IPS DF 4.7 (cell line): ENCODE data around the gene PLEKHM2.

Experiments used
- DNase-seq: peaks from one replicate; pipeline ENCODE4 v3.0.0-alpha.2; 2013; ENCODE audit warnings: low spot score; ENCODE audit errors: extremely low read depth

PLEKHM2 gene

DNA sequence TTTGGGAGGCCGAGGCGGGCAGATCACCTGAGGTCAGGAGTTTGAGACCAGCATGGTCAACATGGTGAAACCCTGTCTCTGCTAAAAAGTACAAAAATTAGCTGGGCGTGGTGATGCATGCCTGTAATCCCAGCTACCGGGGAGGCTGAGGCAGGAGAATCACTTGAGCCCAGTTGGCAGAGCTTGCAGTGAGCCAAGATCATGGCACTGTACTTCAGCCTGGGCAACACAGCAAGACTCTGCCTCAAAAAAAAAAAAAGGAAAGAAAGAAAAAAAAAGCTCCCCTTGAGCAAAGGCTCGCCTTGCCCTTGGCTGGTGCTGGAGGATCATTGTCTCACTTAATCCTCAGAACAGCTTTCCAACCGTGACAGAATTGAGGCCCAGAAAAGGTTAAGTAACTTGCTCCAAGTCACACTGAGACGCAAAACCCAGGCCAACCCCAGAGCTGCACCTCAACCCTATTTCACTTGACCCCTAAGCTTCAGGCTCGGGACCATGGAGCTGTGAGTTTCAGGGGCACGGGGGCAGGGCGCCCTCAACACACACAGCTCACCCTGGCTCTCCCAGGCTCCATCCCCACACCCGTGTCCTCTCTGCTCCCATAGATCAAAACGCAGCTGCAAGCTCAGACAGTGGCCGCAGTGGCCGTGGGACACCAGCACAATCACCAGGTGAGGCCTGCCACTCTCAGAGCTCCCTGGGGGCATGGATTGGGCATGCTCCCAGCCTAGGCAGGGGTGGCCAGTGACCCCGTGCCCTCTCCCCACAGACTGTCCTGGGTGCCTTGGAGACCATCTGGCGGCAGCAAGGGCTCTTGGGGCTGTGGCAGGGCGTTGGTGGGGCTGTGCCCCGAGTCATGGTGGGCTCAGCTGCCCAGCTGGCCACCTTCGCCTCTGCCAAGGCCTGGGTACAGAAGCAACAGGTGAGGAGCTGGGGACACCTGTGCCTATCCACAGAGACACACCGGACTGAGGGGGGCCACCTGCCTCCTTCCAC, 53.5 kb downstream of the PLEKHM2 start:
- DNase-seq, result no peak

DNA sequence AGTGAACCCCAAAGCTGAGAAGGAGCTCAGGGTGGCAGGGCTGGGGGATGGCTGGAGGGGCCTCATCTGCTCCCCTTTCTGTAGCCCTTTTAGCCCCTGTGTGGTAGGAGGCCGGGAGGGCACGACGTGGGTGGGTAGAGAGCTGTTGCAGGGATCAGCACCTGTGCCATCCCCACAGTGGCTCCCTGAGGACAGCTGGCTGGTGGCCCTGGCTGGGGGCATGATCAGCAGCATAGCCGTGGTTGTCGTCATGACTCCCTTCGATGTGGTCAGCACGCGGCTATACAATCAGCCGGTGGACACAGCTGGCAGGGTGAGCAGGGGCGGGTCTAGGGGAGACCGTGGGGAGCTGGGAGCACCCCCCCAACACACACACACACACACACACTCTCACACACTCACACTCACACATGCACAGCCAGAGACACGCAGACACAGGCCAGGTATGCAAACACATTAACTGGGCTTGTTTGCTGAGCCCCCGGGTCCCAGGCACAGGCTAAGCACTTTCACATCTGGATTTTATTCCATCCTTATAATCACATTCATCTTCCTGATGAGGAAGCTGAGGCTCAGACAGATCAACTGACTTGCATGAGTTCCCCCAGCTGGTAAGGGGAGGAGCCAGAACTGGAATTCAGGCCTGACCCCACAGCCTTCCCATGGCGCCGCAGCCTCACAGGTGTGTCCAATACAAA, 54.4 kb downstream of the PLEKHM2 start:
- no peak for DNase-seq

DNA sequence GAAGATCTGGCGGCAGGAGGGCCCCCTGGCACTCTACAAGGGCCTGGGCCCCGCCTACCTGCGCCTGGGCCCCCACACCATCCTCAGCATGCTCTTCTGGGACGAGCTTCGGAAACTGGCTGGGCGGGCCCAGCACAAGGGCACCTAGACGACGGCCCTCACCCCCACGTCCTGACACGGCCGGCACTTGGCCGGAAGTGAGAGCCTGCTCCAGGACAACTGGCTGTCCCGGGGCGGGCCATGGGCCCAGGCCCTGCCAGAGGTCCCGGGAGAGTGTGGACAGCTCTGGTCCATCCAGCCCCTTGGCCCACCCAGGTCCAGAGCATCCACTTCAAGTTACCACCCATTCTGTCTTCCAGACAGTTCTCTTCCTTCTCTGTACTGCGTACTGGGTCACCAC, 55.1 kb downstream of the PLEKHM2 start:
- DNase-seq, result no peak

DNA sequence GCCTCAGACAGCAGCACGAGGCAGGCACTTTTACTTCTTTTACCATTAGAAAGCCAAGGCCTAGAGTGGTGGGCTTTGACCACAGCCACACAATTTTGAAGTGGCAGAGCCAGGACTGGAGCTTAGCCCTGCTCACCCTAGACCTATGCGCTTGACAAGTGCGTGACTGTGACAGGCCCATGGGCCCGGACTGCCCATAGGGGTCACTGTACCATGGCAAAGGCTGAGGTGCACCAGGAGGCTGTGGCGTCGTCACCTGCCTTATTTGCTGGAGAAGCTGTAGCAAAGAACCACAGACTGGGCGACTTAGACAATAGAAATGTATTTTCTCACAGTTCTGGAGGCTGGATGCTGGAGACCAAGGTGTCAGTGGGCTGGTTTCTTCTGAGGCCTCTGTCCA, 55.6 kb downstream of the PLEKHM2 start:
- no peak for DNase-seq

DNA sequence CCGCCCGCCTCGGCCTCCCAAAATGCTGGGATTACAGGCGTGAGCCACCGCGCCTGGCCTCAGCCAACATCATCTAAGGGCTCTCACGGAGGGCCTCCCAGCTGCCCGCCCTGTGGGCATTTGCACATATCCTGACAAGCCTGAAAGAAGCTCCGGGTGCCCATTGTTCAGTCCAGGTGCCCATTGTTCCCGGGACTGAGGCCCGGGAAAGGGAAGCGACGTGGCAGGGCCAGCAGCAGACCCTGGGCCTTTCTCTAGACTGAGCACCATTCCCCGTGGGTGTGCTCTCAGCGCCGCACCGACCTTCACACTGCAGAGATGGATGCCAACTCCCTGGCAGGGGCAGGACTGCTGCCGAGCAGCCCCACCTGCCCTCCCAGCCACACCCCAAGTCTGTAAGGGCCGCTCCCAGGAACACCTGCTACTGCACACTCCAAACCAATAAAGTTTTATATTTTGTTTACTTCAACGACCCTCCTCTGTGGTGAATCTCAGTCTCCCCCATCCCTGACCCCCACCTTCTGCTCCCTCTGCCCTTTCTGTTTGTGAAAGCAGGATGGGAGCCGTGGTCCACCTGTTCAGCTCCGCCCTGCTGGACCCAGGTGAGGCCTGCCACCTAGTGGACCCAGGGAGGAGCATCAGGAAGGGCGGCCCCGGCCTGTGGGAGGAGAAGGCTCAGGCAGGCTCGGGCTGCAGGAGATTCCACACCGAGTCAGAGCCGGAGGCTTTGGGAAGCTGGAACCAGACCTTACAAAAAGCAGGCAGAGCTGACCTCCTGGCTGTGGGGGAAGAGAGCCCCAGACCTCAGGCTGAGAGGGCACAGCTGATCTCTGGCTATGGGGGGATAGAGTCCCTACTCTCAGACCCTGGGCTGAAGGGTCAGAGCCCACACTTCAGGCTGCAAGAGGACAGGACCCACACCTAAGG, 57.1 kb downstream of the PLEKHM2 start:
- DNase-seq, result no peak

DNA sequence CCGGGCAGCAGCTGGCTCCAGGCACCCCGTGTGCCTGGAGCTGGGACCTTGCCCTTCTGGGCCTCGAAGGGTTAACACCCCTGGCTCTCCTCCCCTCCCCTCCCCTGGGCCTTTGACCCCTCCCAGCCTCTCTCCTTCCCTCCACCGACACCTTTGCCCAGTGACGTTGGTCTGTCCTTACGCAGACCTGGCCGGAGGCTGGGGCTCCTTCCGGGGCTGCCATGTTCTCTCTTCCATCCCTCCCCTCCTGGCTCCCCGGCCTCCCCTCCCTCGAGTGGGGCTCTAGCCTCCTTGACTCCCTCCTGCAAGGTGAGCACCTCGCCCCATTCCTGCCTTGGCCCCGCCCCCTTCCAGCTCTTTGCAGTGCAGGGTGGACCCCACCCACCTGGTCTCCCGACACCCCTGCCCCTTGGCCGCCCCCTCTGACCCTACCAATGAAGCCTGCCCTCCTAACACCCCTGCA, 58.2 kb downstream of the PLEKHM2 start, which contains the start of gene TMEM82:
Gene TMEM82 (plus strand): TSS at position 161 of the 463 bp plus-strand sequence. CDS start 61 bp downstream, at position 222.
- DNase-seq, result no peak

DNA sequence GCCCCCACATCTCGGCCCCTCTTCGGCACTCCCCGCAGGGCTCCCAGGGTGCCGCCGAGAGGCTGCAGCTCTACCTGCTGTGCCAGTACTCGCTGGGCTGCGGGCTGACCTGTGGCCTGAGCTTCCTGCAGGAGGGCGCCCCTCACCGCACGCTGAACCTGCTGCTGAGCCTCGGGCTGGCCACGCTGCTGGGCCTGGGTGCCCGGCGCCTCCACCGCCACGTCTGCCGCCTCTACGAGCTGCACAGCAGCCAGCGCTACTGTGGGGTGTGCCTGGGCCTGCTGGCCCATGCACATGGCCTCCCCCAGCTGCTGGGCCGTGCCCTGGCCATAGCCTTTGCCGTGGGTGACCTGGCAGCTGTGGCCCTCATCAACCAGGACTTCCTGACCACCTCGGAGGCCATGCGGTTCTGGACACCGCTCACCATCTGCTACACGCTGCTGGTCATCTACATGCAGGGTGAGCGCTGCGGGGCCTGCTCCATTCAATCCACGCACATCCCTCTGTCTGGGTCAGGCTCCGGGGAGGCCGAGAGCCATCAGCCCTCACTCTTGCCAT, 60.1 kb downstream of the PLEKHM2 start:
- DNase-seq, result no peak

DNA sequence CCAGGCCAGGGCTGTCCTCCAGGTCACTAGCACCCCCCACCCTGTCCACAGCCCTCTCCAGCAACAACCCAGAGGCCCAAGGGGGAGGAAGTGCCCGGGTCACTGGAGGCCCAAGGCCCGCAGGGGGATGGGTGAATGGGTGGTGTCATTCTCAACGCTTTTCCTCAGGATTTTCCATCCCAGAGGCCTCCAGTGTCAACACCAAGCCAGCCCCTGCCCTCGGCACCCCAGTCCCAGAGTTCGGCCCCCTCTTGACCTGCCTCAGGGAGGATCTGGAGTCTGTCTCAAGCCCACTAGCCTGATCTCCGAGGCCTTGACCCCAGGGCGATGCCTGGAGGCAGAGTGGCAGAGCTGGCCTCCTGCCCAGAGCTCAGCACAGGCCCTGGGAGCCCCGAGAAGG, 63.3 kb downstream of the PLEKHM2 start:
- no peak for DNase-seq

DNA sequence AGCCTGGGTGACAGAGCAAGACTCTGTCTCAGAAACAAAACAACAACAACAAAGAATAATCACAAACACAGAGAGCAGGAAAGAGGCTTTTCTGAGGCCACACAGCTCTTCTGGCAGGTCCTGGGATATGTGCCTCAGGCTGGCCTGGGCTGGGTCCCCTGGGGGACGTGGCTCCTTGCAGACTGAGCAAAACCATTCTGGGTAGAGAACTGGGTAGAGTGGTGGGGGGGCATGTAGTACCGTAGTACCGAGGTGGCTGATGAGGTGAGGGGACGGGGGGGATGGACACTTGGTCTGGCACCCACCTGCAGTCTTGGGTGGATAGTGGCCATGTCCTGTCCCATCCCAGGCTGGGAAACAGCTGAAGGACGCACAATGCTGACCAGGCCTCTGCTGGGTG, 64.1 kb downstream of the PLEKHM2 start:
- no peak for DNase-seq

DNA sequence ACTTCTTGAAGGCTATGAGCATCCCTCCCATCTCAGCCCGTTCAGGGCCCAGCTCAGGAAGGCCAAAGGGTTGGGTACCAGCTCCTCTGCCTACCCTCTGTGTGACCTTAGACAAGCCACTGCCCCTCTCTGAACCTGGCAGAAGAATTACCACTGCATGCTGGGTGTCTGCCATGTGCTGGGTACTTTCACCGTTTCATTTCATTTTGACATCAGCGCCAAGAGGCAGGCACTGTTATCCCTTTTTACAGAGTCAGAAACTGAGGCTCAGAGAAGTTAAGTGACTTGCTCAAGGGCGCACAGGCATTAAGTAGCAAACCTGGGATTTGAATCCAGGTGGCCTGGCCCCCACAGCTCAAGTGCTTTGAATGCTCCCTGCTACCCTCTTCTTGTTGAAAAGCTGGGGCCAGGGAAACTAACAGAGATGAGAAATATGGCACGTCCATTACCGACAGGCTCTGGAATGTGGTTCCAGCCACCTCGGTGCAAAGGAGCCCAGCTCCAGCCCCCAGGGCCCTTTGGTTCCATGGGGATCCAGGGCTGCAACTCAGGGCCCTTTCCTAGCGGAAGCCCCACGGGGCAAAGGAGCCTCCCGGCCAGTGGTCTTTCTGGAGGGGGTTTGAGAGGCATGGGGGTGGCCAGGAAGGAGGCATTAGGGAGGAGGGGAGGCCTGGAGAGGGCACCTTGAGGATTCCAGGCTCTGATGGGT, 64.7 kb downstream of the PLEKHM2 start:
- no peak for DNase-seq

DNA sequence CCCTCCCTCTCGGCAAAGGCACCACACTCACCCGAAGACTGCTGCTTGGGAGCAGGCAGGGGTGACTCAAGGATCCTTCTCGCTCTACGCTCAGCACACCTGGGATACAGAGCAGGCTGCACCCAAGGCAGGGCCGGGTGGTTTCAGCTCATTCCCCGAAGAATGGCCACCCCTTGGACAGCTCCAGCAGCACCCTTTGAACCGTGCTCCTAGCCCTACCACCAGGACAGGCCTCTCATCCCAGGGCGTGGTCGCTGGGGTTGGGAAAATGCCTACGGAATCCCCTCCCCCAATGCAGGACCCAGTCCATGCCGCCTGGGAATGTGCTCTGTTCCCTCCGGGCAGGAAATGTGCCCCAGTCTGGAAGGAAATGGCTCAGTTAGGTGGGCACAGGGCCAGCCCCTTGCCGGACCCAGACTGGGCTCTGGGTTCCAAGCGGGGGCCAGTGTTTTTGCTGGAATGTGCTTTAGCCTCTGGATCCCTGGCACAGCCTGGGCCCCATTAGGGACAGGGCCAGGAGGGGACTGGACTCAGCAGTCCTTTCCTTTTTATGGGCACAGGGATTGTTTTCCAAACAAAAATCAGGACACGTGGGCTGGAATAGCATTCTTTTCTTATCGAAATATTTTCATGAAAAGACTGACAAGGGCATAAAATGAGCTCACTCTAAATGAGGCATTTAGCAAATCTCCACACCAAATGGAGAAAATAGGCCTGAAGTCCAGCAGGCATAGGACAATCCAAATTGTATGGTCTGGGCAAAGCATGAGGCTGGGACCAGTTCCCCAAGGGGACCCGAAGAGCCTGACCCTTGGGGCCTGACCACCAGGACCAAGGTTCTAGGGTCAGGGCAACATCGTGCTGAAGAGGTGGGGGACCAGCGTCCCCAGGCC, 65.5 kb downstream of the PLEKHM2 start:
- DNase-seq, result no peak

DNA sequence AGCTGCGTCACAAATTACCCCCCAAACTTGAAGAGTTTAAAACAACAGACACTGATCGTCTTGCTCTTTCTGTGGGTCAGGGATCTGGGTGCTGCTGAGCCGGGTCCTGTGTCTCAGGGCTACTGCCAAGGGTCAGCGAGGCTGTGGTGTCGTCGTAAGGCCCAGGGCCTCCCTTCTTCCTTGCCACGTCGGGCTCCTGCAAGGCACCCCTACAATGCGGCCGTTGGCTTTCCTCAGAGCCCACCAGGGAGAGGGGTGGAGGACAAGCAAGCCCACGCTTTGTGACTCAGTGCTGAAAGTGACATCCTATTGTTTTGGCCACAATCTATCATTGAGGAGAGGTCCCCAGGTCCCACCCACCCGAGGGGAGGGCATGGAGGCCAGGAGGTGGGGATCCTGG, 66.8 kb downstream of the PLEKHM2 start:
- no peak for DNase-seq

DNA sequence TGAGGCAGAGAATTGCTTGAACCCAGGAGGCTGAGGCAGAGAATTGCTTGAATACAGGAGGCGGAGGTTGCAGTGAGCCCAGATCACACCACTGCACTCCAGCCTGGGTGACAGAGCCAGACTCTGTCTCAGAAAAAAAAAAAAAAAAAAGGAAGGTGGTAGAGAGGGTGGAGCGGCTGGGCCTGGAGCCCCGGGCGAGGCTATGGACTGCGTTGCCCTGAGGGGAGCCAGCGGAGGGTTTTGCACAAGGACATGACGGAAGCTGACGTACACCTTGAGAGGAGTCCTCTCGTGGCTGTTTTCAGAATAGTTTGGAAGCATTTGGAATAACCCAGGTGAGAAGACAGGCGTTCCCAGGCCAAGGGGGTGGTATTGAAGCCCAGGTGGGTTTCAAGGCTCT, 67.6 kb downstream of the PLEKHM2 start:
- no peak for DNase-seq

DNA sequence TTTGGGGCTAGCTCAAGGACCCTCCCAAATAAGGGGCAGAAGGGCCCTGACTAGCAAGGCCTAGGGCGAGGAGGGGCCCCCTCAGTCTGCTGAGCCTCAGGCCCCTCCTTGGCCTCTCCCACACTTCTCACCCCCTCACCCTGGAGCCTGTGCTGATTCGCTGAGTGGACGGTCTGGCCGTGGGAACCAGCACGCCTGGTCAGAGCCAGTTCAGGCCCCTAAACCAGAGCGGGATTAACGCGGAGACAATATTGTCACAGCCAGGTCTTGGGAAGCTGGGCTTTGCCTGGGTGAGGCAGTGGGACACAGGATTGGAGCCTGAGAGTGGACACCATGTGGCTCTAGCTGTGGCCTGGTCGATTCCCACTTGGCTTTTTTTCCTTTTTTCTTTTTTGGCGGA, 69.7 kb downstream of the PLEKHM2 start:
- no peak for DNase-seq

DNA sequence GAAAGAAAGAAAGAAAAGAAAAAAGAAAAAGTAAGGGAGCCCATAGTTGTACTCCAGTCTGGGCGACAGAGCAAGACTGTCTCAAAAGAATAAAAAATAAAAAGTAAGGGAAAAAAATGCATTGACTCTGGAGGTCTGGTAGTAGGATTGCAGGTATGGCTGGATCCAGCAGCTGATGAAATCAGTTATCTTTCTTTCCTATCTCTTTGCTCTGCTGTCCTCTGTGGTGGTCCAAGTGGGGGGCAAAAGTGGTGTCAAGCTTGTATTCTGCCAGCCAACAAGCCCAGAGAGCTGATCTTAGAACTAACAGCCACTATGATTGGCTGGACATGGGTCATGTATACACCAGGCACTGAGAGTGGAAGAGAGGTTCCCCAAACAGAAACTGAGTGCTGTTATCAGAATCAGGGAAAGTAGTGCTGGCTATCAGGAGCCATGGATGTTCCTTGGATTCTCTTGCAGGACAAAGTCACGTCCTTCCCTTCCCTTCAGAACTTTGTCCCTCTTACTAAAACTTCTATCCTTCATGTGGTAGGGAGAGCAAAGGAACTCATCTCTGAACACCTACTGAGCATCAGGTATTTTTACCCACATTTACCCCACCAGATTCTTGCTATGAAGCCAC, 71.0 kb downstream of the PLEKHM2 start:
- DNase-seq, result no peak

DNA sequence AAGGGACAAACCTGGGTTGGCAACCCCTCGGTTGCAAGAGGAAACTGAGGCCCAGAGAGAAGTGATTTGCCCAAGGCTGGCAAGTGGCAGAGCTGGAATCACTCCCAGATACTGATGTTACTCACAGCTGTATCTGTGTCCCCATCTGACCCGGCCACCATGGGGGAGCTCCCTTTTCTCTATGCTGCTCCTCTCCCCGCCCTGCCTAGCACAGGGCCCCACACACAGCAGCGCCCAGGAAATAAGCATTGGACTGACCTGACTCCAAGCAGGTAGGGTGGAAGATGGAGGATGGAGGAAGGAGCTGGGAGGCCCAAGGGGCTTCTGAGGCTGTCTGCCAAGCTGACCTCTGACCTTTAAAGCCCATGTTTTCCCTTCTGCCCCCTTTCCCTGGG, 71.5 kb downstream of the PLEKHM2 start:
- DNase-seq, result no peak

DNA sequence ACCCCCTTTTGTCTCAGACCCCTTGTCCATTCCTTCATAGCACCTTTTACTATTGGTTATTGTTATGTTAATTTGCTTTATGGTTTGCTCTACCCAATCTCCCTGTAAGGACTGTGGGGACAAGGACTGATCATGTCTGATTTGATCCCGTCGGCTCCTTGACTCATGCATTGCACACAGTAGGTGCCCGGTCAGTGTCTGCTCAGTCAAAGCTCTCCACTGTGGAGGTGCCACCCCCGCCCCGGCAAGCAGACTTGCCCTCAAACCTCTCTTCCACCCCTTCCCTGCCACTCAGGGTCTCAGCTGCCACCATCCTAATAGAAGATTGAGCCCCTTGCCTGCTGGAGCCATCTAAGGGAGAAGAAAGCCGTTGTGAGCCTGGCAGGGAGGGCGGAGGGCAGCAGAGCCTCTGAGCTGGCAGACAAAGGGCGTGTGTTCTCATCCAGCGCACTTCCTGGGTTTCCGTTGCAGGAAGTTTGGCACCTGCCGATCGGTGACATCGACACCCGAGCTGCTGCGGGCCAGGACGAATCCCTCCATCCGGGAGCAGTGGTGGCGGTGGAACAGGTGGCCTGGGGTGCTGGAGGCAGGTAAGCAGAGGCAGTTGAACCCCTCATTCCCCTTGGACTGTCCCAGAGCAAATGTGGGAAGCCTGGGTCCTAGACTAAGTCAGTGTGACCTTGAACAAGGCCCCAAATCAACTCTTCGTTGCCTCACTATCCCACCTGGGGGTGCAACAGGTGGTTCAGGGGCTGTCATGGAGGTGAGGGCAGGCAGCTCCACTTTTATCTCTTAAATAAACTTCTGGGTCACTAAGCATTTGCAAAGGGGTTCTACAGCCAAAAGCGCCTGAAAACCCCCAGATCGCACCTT, 72.3 kb downstream of the PLEKHM2 start:
- DNase-seq, result no peak

DNA sequence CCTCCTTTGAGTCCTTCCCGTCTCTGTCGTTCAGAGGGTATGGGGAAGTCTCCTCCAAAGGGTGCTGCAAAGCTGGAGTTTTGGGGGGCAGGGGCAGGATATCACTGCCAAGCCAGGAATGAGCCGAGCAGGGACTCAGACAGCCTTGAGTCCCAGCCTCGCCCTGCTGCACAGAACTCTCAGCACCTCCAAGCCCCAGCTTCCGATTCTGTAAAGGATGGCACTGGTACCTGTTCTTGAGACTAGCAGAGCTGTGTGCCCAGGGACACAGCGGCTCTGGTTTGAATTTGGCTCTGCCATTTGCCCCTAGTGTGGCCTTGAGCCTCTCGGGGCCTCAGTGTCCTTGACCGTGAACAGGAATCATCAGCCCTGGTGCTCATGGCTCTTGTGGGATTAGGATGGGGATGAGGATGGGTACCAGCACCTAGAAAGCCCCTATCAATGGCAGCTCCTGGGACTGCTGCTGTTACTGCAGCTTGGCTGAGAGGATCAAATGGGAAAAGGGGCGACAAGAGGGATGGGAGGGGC, 73.0 kb downstream of the PLEKHM2 start:
- DNase-seq, result no peak
